Mucosa of gallbladder (tissue), 1 donor: Measurements from ENCODE around the gene ZNF674. TPM values are rescaled to one million over a fixed set of nuclear protein-coding genes. Genes with fewer than 3 reads are reported as not detected.
"Not testable (repeated sequence)": the region's sequence is repeated elsewhere in the genome, so short reads cannot be mapped to it uniquely, and the experiment has no call there.

Experiments used
- DNase-seq: peaks from one replicate; pipeline ENCODE4 v3.0.0-alpha.2; 2020; ENCODE audit warnings: low spot score
- total RNA-seq: library from RNA; stranded (reverse); gene quantifications from one replicate; pipeline ENCODE4 v1.2.1, GENCODE V29; 2021
- donor health status: DM: no; HTN: no; CAD: no.

ZNF674 gene
- total RNA-seq, 1 donor from 2014 or later, result 4.7 TPM

GRCh38 chrX:46571423-46572339, 26.5 kb upstream of the ZNF674 start:
- DNase-seq, result no peak

- DNase-seq, result no peak
These were observed 24.4 kb upstream of the ZNF674 start for GRCh38 chrX:46569621-46570020.

- DNase-seq, result no peak
These were observed 22.2 kb upstream of the ZNF674 start for GRCh38 chrX:46567388-46567787.

- DNase-seq, result no peak
These were observed 16.8 kb upstream of the ZNF674 start for GRCh38 chrX:46561824-46562657.

GRCh38 chrX:46559062-46559461, 13.8 kb upstream of the ZNF674 start:
- no peak for DNase-seq

- DNase-seq, result no peak
These were observed 9.7 kb upstream of the ZNF674 start for GRCh38 chrX:46554942-46555341.

- no peak for DNase-seq
These were observed 8.7 kb upstream of the ZNF674 start for GRCh38 chrX:46553935-46554334.

- DNase-seq, result no peak
These were observed 6.4 kb upstream of the ZNF674 start for GRCh38 chrX:46551494-46552128.

GRCh38 chrX:46549914-46550313, 4.7 kb upstream of the ZNF674 start:
- DNase-seq, result no peak

GRCh38 chrX:46547857-46548256, 2.6 kb upstream of the ZNF674 start:
- DNase-seq, result no peak

GRCh38 chrX:46544527-46544926, 694 bp downstream of the ZNF674 start:
- DNase-seq, result not testable (repeated sequence)

GRCh38 chrX:46543441-46543840, 1.8 kb downstream of the ZNF674 start:
- no peak for DNase-seq

- DNase-seq, result no peak
These were observed 13.8 kb downstream of the ZNF674 start for GRCh38 chrX:46531442-46531841.

- not testable (repeated sequence) for DNase-seq
These were observed 14.8 kb downstream of the ZNF674 start for GRCh38 chrX:46530404-46530908.

- not testable (repeated sequence) for DNase-seq
These were observed 15.3 kb downstream of the ZNF674 start for GRCh38 chrX:46529740-46530403.

- DNase-seq, result not testable (repeated sequence)
These were observed 16.6 kb downstream of the ZNF674 start for GRCh38 chrX:46528640-46529039.

GRCh38 chrX:46506076-46506475, 39.1 kb downstream of the ZNF674 start:
- no peak for DNase-seq

GRCh38 chrX:46502848-46503247, 42.4 kb downstream of the ZNF674 start:
- no peak for DNase-seq

GRCh38 chrX:46500054-46500453, 45.2 kb downstream of the ZNF674 start:
- no peak for DNase-seq

GRCh38 chrX:46488712-46489111, 56.5 kb downstream of the ZNF674 start:
- DNase-seq, result no peak

- DNase-seq, result no peak
These were observed 59.3 kb downstream of the ZNF674 start for GRCh38 chrX:46485897-46486296.
